Testis (tissue), 2 donors: Measurements from ENCODE around the gene AMOTL1.

Source experiments
- POLR2A ChIP-seq: fragments of 450-650 bp; IDR thresholded peaks from one replicate; pipeline ENCODE4 v1.6.1; 2017; ENCODE audit warnings: antibody characterized with exemption, mild to moderate bottlenecking, moderate library complexity
- TF ChIP-seq, protein P1 (sequence below), 3 experiments: fragments of 450-650 bp in 2 of 3; fragments of 200-600 bp in 1 of 3; sonication (generic) in 1 of 3; IDR thresholded peaks; one replicate each; pipeline ENCODE4 v1.5.1; 2016 to 2019; ENCODE audit warnings: antibody characterized with exemption in 3 of 3, mild to moderate bottlenecking in 2 of 3, moderate library complexity in 1 of 3

- no peak for TF ChIP-seq POLR2A
- TF ChIP-seq, protein P1, sequence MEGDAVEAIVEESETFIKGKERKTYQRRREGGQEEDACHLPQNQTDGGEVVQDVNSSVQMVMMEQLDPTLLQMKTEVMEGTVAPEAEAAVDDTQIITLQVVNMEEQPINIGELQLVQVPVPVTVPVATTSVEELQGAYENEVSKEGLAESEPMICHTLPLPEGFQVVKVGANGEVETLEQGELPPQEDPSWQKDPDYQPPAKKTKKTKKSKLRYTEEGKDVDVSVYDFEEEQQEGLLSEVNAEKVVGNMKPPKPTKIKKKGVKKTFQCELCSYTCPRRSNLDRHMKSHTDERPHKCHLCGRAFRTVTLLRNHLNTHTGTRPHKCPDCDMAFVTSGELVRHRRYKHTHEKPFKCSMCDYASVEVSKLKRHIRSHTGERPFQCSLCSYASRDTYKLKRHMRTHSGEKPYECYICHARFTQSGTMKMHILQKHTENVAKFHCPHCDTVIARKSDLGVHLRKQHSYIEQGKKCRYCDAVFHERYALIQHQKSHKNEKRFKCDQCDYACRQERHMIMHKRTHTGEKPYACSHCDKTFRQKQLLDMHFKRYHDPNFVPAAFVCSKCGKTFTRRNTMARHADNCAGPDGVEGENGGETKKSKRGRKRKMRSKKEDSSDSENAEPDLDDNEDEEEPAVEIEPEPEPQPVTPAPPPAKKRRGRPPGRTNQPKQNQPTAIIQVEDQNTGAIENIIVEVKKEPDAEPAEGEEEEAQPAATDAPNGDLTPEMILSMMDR (IDR thresholded peaks at IDR 0.05), result no peak
Measured at GRCh38 chr11:94855666-94856065, 87.5 kb downstream of the AMOTL1 start.
